Upper lobe of left lung (tissue), 4 donors: ENCODE results near the gene TCTN1.

ENCODE experiments used
- EP300 ChIP-seq, 4 donors: sonication (generic); formaldehyde crosslinking; IDR thresholded peaks; one replicate each; pipeline ENCODE4 v1.5.1; 2017; ENCODE audit warnings: antibody characterized with exemption in 4 of 4, control low read depth in 2 of 4
- POLR2A ChIP-seq, 4 donors: fragments of 450-650 bp; IDR thresholded peaks; one replicate each; pipeline ENCODE4 v1.5.1; 2016 to 2017; ENCODE audit warnings: antibody characterized with exemption in 4 of 4, mild to moderate bottlenecking in 2 of 4
- POLR2AphosphoS5 ChIP-seq, 2 donors: sonication (generic); formaldehyde crosslinking; IDR thresholded peaks; one replicate each; pipeline ENCODE4 v1.5.1; 2017; ENCODE audit warnings: antibody characterized with exemption in 2 of 2
- TF ChIP-seq, protein P1 (sequence below), 6 experiments: fragments of 450-650 bp in 4 of 6; fragments of 200-600 bp in 2 of 6; sonication (generic) in 2 of 6; IDR thresholded peaks; one replicate each; pipeline ENCODE4 v1.5.1; 2016 to 2019; ENCODE audit warnings: antibody characterized with exemption in 6 of 6

DNA sequence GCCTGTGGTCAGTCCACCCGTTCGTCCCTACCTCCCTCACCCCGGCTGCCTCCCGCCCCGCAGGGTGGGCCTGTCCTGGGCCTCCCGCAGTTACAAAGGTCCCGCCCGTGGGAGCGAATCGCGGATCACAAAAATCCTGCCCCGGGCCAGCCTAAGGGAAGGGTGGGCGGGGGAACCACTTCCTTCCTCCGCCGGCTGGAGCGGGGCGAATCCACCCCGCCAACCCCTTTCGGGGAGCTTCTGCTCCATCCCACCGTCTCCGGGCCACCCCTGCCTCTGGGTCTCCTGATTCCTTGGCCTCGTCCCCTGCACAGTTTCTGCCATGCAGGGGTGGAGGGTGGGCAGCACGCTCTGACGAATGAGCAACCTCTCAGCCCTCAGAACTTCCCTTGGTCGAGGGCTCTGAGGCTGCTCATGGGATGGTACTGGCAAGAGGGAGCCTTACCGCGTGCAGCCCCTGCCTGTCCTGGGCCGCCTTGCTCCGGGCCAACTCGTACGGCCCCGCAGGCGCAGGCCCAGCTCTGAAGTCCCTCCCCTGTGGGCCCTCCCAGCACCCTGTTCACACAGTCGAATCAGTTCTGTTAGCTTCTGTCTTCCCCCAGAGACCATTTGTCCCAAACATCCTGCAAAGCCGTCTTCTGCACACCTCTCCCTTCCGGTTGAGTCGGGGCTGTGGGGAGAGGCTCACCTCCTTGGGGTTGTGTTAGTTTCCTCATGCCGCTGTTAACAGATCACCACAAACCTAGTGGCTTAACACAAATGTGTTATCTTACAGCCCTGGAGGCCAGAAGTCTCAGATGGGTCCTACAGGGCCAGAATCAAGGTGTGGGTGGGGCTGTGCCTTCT lies 75.6 kb downstream of the TCTN1 start:
- TF ChIP-seq, protein P1, sequence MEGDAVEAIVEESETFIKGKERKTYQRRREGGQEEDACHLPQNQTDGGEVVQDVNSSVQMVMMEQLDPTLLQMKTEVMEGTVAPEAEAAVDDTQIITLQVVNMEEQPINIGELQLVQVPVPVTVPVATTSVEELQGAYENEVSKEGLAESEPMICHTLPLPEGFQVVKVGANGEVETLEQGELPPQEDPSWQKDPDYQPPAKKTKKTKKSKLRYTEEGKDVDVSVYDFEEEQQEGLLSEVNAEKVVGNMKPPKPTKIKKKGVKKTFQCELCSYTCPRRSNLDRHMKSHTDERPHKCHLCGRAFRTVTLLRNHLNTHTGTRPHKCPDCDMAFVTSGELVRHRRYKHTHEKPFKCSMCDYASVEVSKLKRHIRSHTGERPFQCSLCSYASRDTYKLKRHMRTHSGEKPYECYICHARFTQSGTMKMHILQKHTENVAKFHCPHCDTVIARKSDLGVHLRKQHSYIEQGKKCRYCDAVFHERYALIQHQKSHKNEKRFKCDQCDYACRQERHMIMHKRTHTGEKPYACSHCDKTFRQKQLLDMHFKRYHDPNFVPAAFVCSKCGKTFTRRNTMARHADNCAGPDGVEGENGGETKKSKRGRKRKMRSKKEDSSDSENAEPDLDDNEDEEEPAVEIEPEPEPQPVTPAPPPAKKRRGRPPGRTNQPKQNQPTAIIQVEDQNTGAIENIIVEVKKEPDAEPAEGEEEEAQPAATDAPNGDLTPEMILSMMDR (IDR thresholded peaks at IDR 0.05): no peak
- peak in 1 of 4 donors; percentile 26 for TF ChIP-seq POLR2A (IDR thresholded peaks at IDR 0.05)
- peak in 1 of 2 donors; percentile 24 for TF ChIP-seq POLR2AphosphoS5 (IDR thresholded peaks at IDR 0.05)
- peak in 1 of 4 donors; percentile 24 for TF ChIP-seq EP300 (IDR thresholded peaks at IDR 0.05)
